Measurements from ENCODE around the gene BMP7.

BMP7 gene

GRCh38 chr20:57166568-57167291 is 99.7 kb downstream of the BMP7 start:
- H3K4me1 ChIP-seq (ENCODE audit: control insufficient read depth, insufficient read depth, low read length, poor library complexity, severe bottlenecking), result peaks cover 14% of the 10 kb centered on the region
- peaks cover 8% of the 10 kb centered on the region for H3K9me3 ChIP-seq (ENCODE audit: control insufficient read depth, low read length)
- H3K36me3 ChIP-seq (ENCODE audit: control insufficient read depth, insufficient read depth, low read length), result peaks cover 4% of the 10 kb centered on the region
- no peak overlapping the region for H3K27ac ChIP-seq (ENCODE audit: low read depth, low read length, severe bottlenecking)
- H3K4me3 ChIP-seq (ENCODE audit: extremely low read depth, insufficient read depth, low read length, poor library complexity, severe bottlenecking), result no peak overlapping the region
- 89 to 94% methylated on average over 13 to 14 of the region's 18 CpGs for WGBS, 2 experiments (ENCODE audit: insufficient coverage in 2 of 2)

GRCh38 chr20:57165427-57166004 is 100.9 kb downstream of the BMP7 start:
- Histone ChIP-seq H3K27ac (ENCODE audit: low read depth, low read length, severe bottlenecking) (no peak overlapping the region), H3K9me3 (ENCODE audit: control insufficient read depth, low read length) (peaks cover 8% of the 10 kb centered on the region), H3K36me3 (ENCODE audit: control insufficient read depth, insufficient read depth, low read length) (no peaks in the 10 kb centered on the region), H3K4me1 (ENCODE audit: control insufficient read depth, insufficient read depth, low read length, poor library complexity, severe bottlenecking) (peaks cover 14% of the 10 kb centered on the region), H3K4me3 (ENCODE audit: extremely low read depth, insufficient read depth, low read length, poor library complexity, severe bottlenecking) (no peak overlapping the region)
- 95 to 96% methylated on average over 13 of the region's 13 CpGs for WGBS, 2 experiments (ENCODE audit: insufficient coverage in 2 of 2)

- no peaks in the 10 kb centered on the region for H3K36me3 ChIP-seq (ENCODE audit: control insufficient read depth, insufficient read depth, low read length)
- 83 to 94% methylated on average over 7 of the region's 7 CpGs for WGBS, 2 experiments (ENCODE audit: insufficient coverage in 2 of 2)
- H3K27ac ChIP-seq (ENCODE audit: low read depth, low read length, severe bottlenecking), result no peak overlapping the region
- H3K4me3 ChIP-seq (ENCODE audit: extremely low read depth, insufficient read depth, low read length, poor library complexity, severe bottlenecking), result no peak overlapping the region
- H3K4me1 ChIP-seq (ENCODE audit: control insufficient read depth, insufficient read depth, low read length, poor library complexity, severe bottlenecking), result peaks cover 14% of the 10 kb centered on the region
- H3K9me3 ChIP-seq (ENCODE audit: control insufficient read depth, low read length), result peaks cover 8% of the 10 kb centered on the region
Measured at GRCh38 chr20:57164872-57165271, 101.6 kb downstream of the BMP7 start.

GRCh38 chr20:57163041-57163440 is 103.4 kb downstream of the BMP7 start:
- Histone ChIP-seq H3K9me3 (ENCODE audit: control insufficient read depth, low read length) (peaks cover 8% of the 10 kb centered on the region), H3K4me3 (ENCODE audit: extremely low read depth, insufficient read depth, low read length, poor library complexity, severe bottlenecking) (no peak overlapping the region), H3K36me3 (ENCODE audit: control insufficient read depth, insufficient read depth, low read length) (no peaks in the 10 kb centered on the region), H3K27ac (ENCODE audit: low read depth, low read length, severe bottlenecking) (no peak overlapping the region), H3K4me1 (ENCODE audit: control insufficient read depth, insufficient read depth, low read length, poor library complexity, severe bottlenecking) (peaks cover under 1% of the 10 kb centered on the region)
- whole genome bisulfite sequencing, 2 experiments (ENCODE audit: insufficient coverage in 2 of 2), result 89 to 90% methylated on average over 2 of the region's 2 CpGs

- Histone ChIP-seq H3K36me3 (ENCODE audit: control insufficient read depth, insufficient read depth, low read length) (no peaks in the 10 kb centered on the region), H3K9me3 (ENCODE audit: control insufficient read depth, low read length) (peaks cover 8% of the 10 kb centered on the region), H3K27ac (ENCODE audit: low read depth, low read length, severe bottlenecking) (no peak overlapping the region), H3K4me3 (ENCODE audit: extremely low read depth, insufficient read depth, low read length, poor library complexity, severe bottlenecking) (no peak overlapping the region), H3K4me1 (ENCODE audit: control insufficient read depth, insufficient read depth, low read length, poor library complexity, severe bottlenecking) (no peaks in the 10 kb centered on the region)
- 84 to 90% methylated on average over 5 of the region's 5 CpGs for WGBS, 2 experiments (ENCODE audit: insufficient coverage in 2 of 2)
Measured at GRCh38 chr20:57162362-57162652, 104.1 kb downstream of the BMP7 start.

GRCh38 chr20:57161478-57162361 is 104.7 kb downstream of the BMP7 start:
- peaks cover 8% of the 10 kb centered on the region for H3K9me3 ChIP-seq (ENCODE audit: control insufficient read depth, low read length)
- no peak overlapping the region for H3K27ac ChIP-seq (ENCODE audit: low read depth, low read length, severe bottlenecking)
- WGBS, 2 experiments (ENCODE audit: insufficient coverage in 2 of 2), result 89 to 92% methylated on average over 24 of the region's 25 CpGs
- no peaks in the 10 kb centered on the region for H3K36me3 ChIP-seq (ENCODE audit: control insufficient read depth, insufficient read depth, low read length)
- H3K4me1 ChIP-seq (ENCODE audit: control insufficient read depth, insufficient read depth, low read length, poor library complexity, severe bottlenecking), result no peaks in the 10 kb centered on the region
- no peak overlapping the region for H3K4me3 ChIP-seq (ENCODE audit: extremely low read depth, insufficient read depth, low read length, poor library complexity, severe bottlenecking)

- Histone ChIP-seq H3K9me3 (ENCODE audit: control insufficient read depth, low read length) (peaks cover 8% of the 10 kb centered on the region), H3K4me1 (ENCODE audit: control insufficient read depth, insufficient read depth, low read length, poor library complexity, severe bottlenecking) (no peaks in the 10 kb centered on the region), H3K4me3 (ENCODE audit: extremely low read depth, insufficient read depth, low read length, poor library complexity, severe bottlenecking) (no peak overlapping the region), H3K36me3 (ENCODE audit: control insufficient read depth, insufficient read depth, low read length) (no peaks in the 10 kb centered on the region), H3K27ac (ENCODE audit: low read depth, low read length, severe bottlenecking) (no peak overlapping the region)
- whole genome bisulfite sequencing, 2 experiments (ENCODE audit: insufficient coverage in 2 of 2), result 92 to 93% methylated on average over 7 of the region's 8 CpGs
Measured at GRCh38 chr20:57160985-57161384, 105.5 kb downstream of the BMP7 start.

GRCh38 chr20:57159945-57160610 is 106.4 kb downstream of the BMP7 start:
- no peaks in the 10 kb centered on the region for H3K4me1 ChIP-seq (ENCODE audit: control insufficient read depth, insufficient read depth, low read length, poor library complexity, severe bottlenecking)

GRCh38 chr20:57159193-57159851 is 107.1 kb downstream of the BMP7 start:
- Histone ChIP-seq H3K4me1 (ENCODE audit: control insufficient read depth, insufficient read depth, low read length, poor library complexity, severe bottlenecking) (no peaks in the 10 kb centered on the region), H3K27ac (ENCODE audit: low read depth, low read length, severe bottlenecking) (no peak overlapping the region), H3K36me3 (ENCODE audit: control insufficient read depth, insufficient read depth, low read length) (no peaks in the 10 kb centered on the region), H3K9me3 (ENCODE audit: control insufficient read depth, low read length) (peaks cover 4% of the 10 kb centered on the region), H3K4me3 (ENCODE audit: extremely low read depth, insufficient read depth, low read length, poor library complexity, severe bottlenecking) (no peak overlapping the region)
- WGBS, 2 experiments (ENCODE audit: insufficient coverage in 2 of 2), result 83% methylated on average over 7 to 11 of the region's 13 CpGs

More at GRCh38 chr20:57159945-57160610, 106.4 kb downstream of the BMP7 start:
- WGBS, 2 experiments (ENCODE audit: insufficient coverage in 2 of 2), result 86 to 94% methylated on average over 16 of the region's 16 CpGs
- Histone ChIP-seq H3K9me3 (ENCODE audit: control insufficient read depth, low read length) (peaks cover 8% of the 10 kb centered on the region), H3K27ac (ENCODE audit: low read depth, low read length, severe bottlenecking) (no peak overlapping the region), H3K36me3 (ENCODE audit: control insufficient read depth, insufficient read depth, low read length) (no peaks in the 10 kb centered on the region), H3K4me3 (ENCODE audit: extremely low read depth, insufficient read depth, low read length, poor library complexity, severe bottlenecking) (no peak overlapping the region)

- no peak overlapping the region for H3K27ac ChIP-seq (ENCODE audit: low read depth, low read length, severe bottlenecking)
- no peaks in the 10 kb centered on the region for H3K36me3 ChIP-seq (ENCODE audit: control insufficient read depth, insufficient read depth, low read length)
- no peak overlapping the region for H3K4me3 ChIP-seq (ENCODE audit: extremely low read depth, insufficient read depth, low read length, poor library complexity, severe bottlenecking)
- WGBS, 2 experiments (ENCODE audit: insufficient coverage in 2 of 2), result 93 to 95% methylated on average over 6 to 7 of the region's 7 CpGs
- H3K4me1 ChIP-seq (ENCODE audit: control insufficient read depth, insufficient read depth, low read length, poor library complexity, severe bottlenecking), result no peaks in the 10 kb centered on the region
- no peaks in the 10 kb centered on the region for H3K9me3 ChIP-seq (ENCODE audit: control insufficient read depth, low read length)
Measured at GRCh38 chr20:57158474-57158873, 108.0 kb downstream of the BMP7 start.
